Central memory CD4-positive, alpha-beta T cell (primary cell): Measurements from ENCODE around the gene SULT4A1.

ENCODE experiments used
- DNase-seq: peaks from one replicate; pipeline ENCODE4 v3.0.0; 2022

Gene SULT4A1

GRCh38 chr22:43827003-43827735 lies 35.1 kb downstream of the SULT4A1 start:
- no peak for DNase-seq

- no peak for DNase-seq
Observed at GRCh38 chr22:43826142-43827002, 35.9 kb downstream of the SULT4A1 start.

- no peak for DNase-seq
Observed at GRCh38 chr22:43825651-43826050, 36.7 kb downstream of the SULT4A1 start.

- DNase-seq: no peak
Observed at GRCh38 chr22:43824724-43825420, 37.4 kb downstream of the SULT4A1 start.

- DNase-seq: no peak
Observed at GRCh38 chr22:43823911-43824665, 38.2 kb downstream of the SULT4A1 start.

GRCh38 chr22:43823353-43823908 lies 38.9 kb downstream of the SULT4A1 start:
- no peak for DNase-seq

- no peak for DNase-seq
Observed at GRCh38 chr22:43821606-43822425, 40.5 kb downstream of the SULT4A1 start.

GRCh38 chr22:43820651-43821305 lies 41.5 kb downstream of the SULT4A1 start:
- DNase-seq: no peak

GRCh38 chr22:43819931-43820640 lies 42.2 kb downstream of the SULT4A1 start:
- DNase-seq: no peak

GRCh38 chr22:43819421-43819921 lies 42.8 kb downstream of the SULT4A1 start:
- no peak for DNase-seq

- DNase-seq: no peak
Observed at GRCh38 chr22:43818981-43819380, 43.3 kb downstream of the SULT4A1 start.

- DNase-seq: no peak
Observed at GRCh38 chr22:43817402-43817801, 44.9 kb downstream of the SULT4A1 start.

GRCh38 chr22:43814264-43814663 lies 48.0 kb downstream of the SULT4A1 start:
- DNase-seq: no peak

- DNase-seq: no peak
Observed at GRCh38 chr22:43812890-43813289, 49.4 kb downstream of the SULT4A1 start.

- peak; percentile 83 for DNase-seq
Observed at GRCh38 chr22:43812149-43812842, 50.0 kb downstream of the SULT4A1 start, which contains the start of gene EFCAB6. Gene EFCAB6, minus strand, starts transcription at chr22:43812305. Its CDS starts 29,987 bp downstream, at chr22:43782318.

- no peak for DNase-seq
Observed at GRCh38 chr22:43811777-43812148, 50.5 kb downstream of the SULT4A1 start.

- DNase-seq: no peak
Observed at GRCh38 chr22:43802897-43803495, 59.3 kb downstream of the SULT4A1 start.

- DNase-seq: no peak
Observed at GRCh38 chr22:43800970-43801369, 61.3 kb downstream of the SULT4A1 start.

GRCh38 chr22:43798492-43798891 lies 63.8 kb downstream of the SULT4A1 start:
- no peak for DNase-seq
